WTC11 (cell line): Measurements from ENCODE around the gene KCNG4. TPM values are rescaled to one million over a fixed set of nuclear protein-coding genes. Genes with fewer than 3 reads are reported as not detected.

Source experiments
- ATAC-seq: fragments of 200-7000 bp; cut with Tn5 transposase; 2 replicates; pipeline ENCODE4 v1.10.0; 2021; ENCODE audit warnings: mild to moderate bottlenecking, moderate library complexity
- CTCF ChIA-PET: fragments of 300-600 bp; sonication (Branson Sonifier 250); formaldehyde crosslinking; loops from one replicate; lab custom pipeline; 2021; ENCODE audit warnings: antibody characterized with exemption; lab: Charles Lee
- POLR2A ChIA-PET: fragments of 350-600 bp; sonication (Branson Sonifier 250); formaldehyde crosslinking; loops from one replicate; lab custom pipeline; 2021; ENCODE audit warnings: antibody characterized with exemption; lab: Charles Lee
- DNase-seq: peaks from one replicate; pipeline ENCODE4 v3.0.0; 2021; ENCODE audit warnings: low spot score
- H3K27ac Mint-ChIP-seq: 2 replicates; pipeline ENCODE4 v1.8.0; 2021; ENCODE audit warnings: mixed read lengths
- H3K27me3 Mint-ChIP-seq: 2 replicates; pipeline ENCODE4 v1.8.0; 2021; ENCODE audit warnings: low read depth, mild to moderate bottlenecking, moderate library complexity, mixed read lengths
- H3K36me3 Mint-ChIP-seq: 2 replicates; pipeline ENCODE4 v1.8.0; 2021; ENCODE audit warnings: mixed read lengths
- H3K4me1 Mint-ChIP-seq: 2 replicates; pipeline ENCODE4 v1.8.0; 2022; ENCODE audit warnings: mixed read lengths
- H3K4me3 Mint-ChIP-seq: 2 replicates; pipeline ENCODE4 v1.8.0; 2021; ENCODE audit warnings: mild to moderate bottlenecking, moderate library complexity, mixed read lengths
- H3K9me3 Mint-ChIP-seq: 2 replicates; pipeline ENCODE4 v1.8.0; 2021; ENCODE audit warnings: mixed read lengths
- CREB1 ChIP-seq: sonication (generic); formaldehyde crosslinking; IDR thresholded peaks from 2 replicates; pipeline ENCODE4 v1.8.0; 2023; ENCODE audit warnings: mild to moderate bottlenecking, missing genetic modification reagents
- ELF4 ChIP-seq: sonication (generic); formaldehyde crosslinking; IDR thresholded peaks from 2 replicates; pipeline ENCODE4 v1.8.1; 2022; ENCODE audit warnings: low read depth, mild to moderate bottlenecking, moderate library complexity, missing genetic modification reagents
- FOXJ3 ChIP-seq: sonication (generic); formaldehyde crosslinking; IDR thresholded peaks from 2 replicates; pipeline ENCODE4 v1.9.0; 2021; ENCODE audit warnings: missing genetic modification reagents, mild to moderate bottlenecking, borderline replicate concordance
- FOXK1 ChIP-seq: sonication (generic); formaldehyde crosslinking; IDR thresholded peaks from 2 replicates; pipeline ENCODE4 v1.8.0; 2022; ENCODE audit warnings: mild to moderate bottlenecking, moderate library complexity, missing genetic modification reagents
- FOXP1 ChIP-seq: sonication (generic); formaldehyde crosslinking; IDR thresholded peaks from 2 replicates; pipeline ENCODE4 v1.8.0; 2022; ENCODE audit warnings: missing genetic modification reagents, mild to moderate bottlenecking, moderate library complexity, borderline replicate concordance
- GTF2I ChIP-seq: fragments of 250-450 bp; sonication (Bioruptor Pico); conservative IDR thresholded peaks from 2 replicates; pipeline ENCODE4 v1.4.0; 2021; ENCODE audit warnings: mild to moderate bottlenecking
- HMGA2 ChIP-seq: fragments of 250-450 bp; sonication (Bioruptor Pico); IDR thresholded peaks from 2 replicates; pipeline ENCODE4 v1.4.0; 2021; ENCODE audit warnings: mild to moderate bottlenecking, moderate library complexity
- HMGXB4 ChIP-seq: sonication (generic); formaldehyde crosslinking; IDR thresholded peaks from 2 replicates; pipeline ENCODE4 v1.8.1; 2023; ENCODE audit warnings: mild to moderate bottlenecking, moderate library complexity, missing genetic modification reagents
- JUN ChIP-seq: sonication (generic); formaldehyde crosslinking; IDR thresholded peaks from 2 replicates; pipeline ENCODE4 v1.8.0; 2023; ENCODE audit warnings: mild to moderate bottlenecking, missing genetic modification reagents
- KAT7 ChIP-seq: sonication (generic); formaldehyde crosslinking; IDR thresholded peaks from 2 replicates; pipeline ENCODE4 v1.8.1; 2023; ENCODE audit warnings: missing genetic modification reagents, mild to moderate bottlenecking, borderline replicate concordance
- MXD4 ChIP-seq: fragments of 250-450 bp; sonication (Bioruptor Pico); IDR thresholded peaks from 2 replicates; pipeline ENCODE4 v1.8.0; 2021; ENCODE audit warnings: mild to moderate bottlenecking, moderate library complexity, borderline replicate concordance
- NFATC4 ChIP-seq: fragments of 250-450 bp; sonication (Bioruptor Pico); IDR thresholded peaks from 2 replicates; pipeline ENCODE4 v1.9.0; 2021; ENCODE audit warnings: mild to moderate bottlenecking
- OVOL2 ChIP-seq: fragments of 250-450 bp; sonication (Bioruptor Pico); IDR thresholded peaks from 2 replicates; pipeline ENCODE4 v1.9.0; 2021; ENCODE audit warnings: mild to moderate bottlenecking, borderline replicate concordance
- SP1 ChIP-seq: sonication (generic); formaldehyde crosslinking; conservative IDR thresholded peaks from 2 replicates; pipeline ENCODE4 v1.8.1; 2022; ENCODE audit warnings: missing genetic modification reagents
- TCF7 ChIP-seq: sonication (generic); formaldehyde crosslinking; IDR thresholded peaks from 2 replicates; pipeline ENCODE4 v1.8.0; 2022; ENCODE audit warnings: mild to moderate bottlenecking, low read depth, missing genetic modification reagents, moderate library complexity
- TEAD4 ChIP-seq: sonication (generic); formaldehyde crosslinking; IDR thresholded peaks from 2 replicates; pipeline ENCODE4 v1.8.0; 2022; ENCODE audit warnings: mild to moderate bottlenecking, missing genetic modification reagents
- USF1 ChIP-seq: sonication (generic); formaldehyde crosslinking; IDR thresholded peaks from 2 replicates; pipeline ENCODE4 v1.8.0; 2022; ENCODE audit warnings: mild to moderate bottlenecking, missing genetic modification reagents
- USF2 ChIP-seq: sonication (generic); formaldehyde crosslinking; IDR thresholded peaks from 2 replicates; pipeline ENCODE4 v1.8.1; 2023; ENCODE audit warnings: mild to moderate bottlenecking, missing genetic modification reagents, moderate library complexity
- ZMAT4 ChIP-seq: fragments of 250-450 bp; sonication (Bioruptor Pico); IDR thresholded peaks from 2 replicates; pipeline ENCODE4 v1.9.0; 2021; ENCODE audit warnings: mild to moderate bottlenecking
- ZNF232 ChIP-seq: sonication (generic); formaldehyde crosslinking; IDR thresholded peaks from 2 replicates; pipeline ENCODE4 v1.8.0; 2022; ENCODE audit warnings: mild to moderate bottlenecking, missing genetic modification reagents
- ZNF263 ChIP-seq: sonication (generic); formaldehyde crosslinking; IDR thresholded peaks from 2 replicates; pipeline ENCODE4 v1.8.1; 2022; ENCODE audit warnings: low read depth, mild to moderate bottlenecking, moderate library complexity, missing genetic modification reagents
- ZNF281 ChIP-seq: sonication (generic); formaldehyde crosslinking; IDR thresholded peaks from 2 replicates; pipeline ENCODE4 v1.8.0; 2023; ENCODE audit warnings: mild to moderate bottlenecking, missing genetic modification reagents
- ZNF396 ChIP-seq: fragments of 250-450 bp; sonication (Bioruptor Pico); IDR thresholded peaks from 2 replicates; pipeline ENCODE4 v1.8.0; 2021; ENCODE audit warnings: mild to moderate bottlenecking, moderate library complexity, borderline replicate concordance
- ZNF512 ChIP-seq: sonication (generic); formaldehyde crosslinking; IDR thresholded peaks from 2 replicates; pipeline ENCODE4 v1.8.1; 2022; ENCODE audit warnings: missing genetic modification reagents, borderline replicate concordance
- total RNA-seq: library from RNA; stranded (reverse); gene quantifications from 3 replicates; pipeline ENCODE4 v1.2.3, GENCODE V29; 2021

Gene KCNG4
- total RNA-seq, 1 experiment from 2014 or later: not detected

GRCh38 chr16:84255050-84255810 is 15.4 kb upstream of the KCNG4 start:
- no peak overlapping the region for H3K4me3 Mint-ChIP-seq
- peaks cover 10% of the 10 kb centered on the region for H3K27me3 Mint-ChIP-seq

GRCh38 chr16:84254062-84254461 is 14.2 kb upstream of the KCNG4 start:
- Mint-ChIP-seq H3K4me1 (0 out of 2 replicates have a peak, but pooled peaks cover 10% of the 10 kb centered on the region), H3K36me3 (no peaks in the 10 kb centered on the region), H3K4me3 (no peak overlapping the region), H3K27ac (no peak overlapping the region), H3K27me3 (peaks cover 10% of the 10 kb centered on the region), H3K9me3 (peaks cover 27% of the 10 kb centered on the region)
- ATAC-seq: no peak
- ChIA-PET POLR2A (no interaction called here), CTCF (interaction anchor here (0.9 kb wide), 1 partner anchor 67 kb away, joined by 3 read pairs; the partner anchor contains the start of gene TAF1C)
- DNase-seq: no peak
- TF ChIP-seq TCF7 (CRISPR knock-in tag) (no peak), HMGA2 (CRISPR knock-in tag) (no peak), KAT7 (CRISPR knock-in tag) (no peak), TEAD4 (CRISPR knock-in tag) (no peak), USF1 (CRISPR knock-in tag) (no peak), HMGXB4 (CRISPR knock-in tag) (no peak), MXD4 (CRISPR knock-in tag) (no peak), SP1 (no peak)

More at GRCh38 chr16:84255050-84255810, 15.4 kb upstream of the KCNG4 start:
- H3K9me3 Mint-ChIP-seq: peaks cover 27% of the 10 kb centered on the region
- POLR2A ChIA-PET: no interaction called here
- TF ChIP-seq HMGA2 (CRISPR knock-in tag): no peak
- no peak for TF ChIP-seq ZMAT4 (CRISPR knock-in tag)
- no peak for TF ChIP-seq ZNF263
- no peak for TF ChIP-seq FOXP1 (CRISPR knock-in tag)
- no peak for TF ChIP-seq TEAD4 (CRISPR knock-in tag)
- TF ChIP-seq ZNF512 (CRISPR knock-in tag): no peak
- no peak for TF ChIP-seq FOXJ3 (CRISPR knock-in tag)
- no peak for TF ChIP-seq FOXK1 (CRISPR knock-in tag)
- no peak for TF ChIP-seq ZNF396 (CRISPR knock-in tag)
- TF ChIP-seq OVOL2: no peak
- TF ChIP-seq KAT7 (CRISPR knock-in tag): no peak
- no peak for TF ChIP-seq CREB1 (CRISPR knock-in tag)
- no peak for TF ChIP-seq MXD4 (CRISPR knock-in tag)
- TF ChIP-seq, all 79 proteins: peak for 0
- Mint-ChIP-seq H3K36me3 (no peaks in the 10 kb centered on the region), H3K27ac (no peak overlapping the region), H3K4me1 (0 out of 2 replicates have a peak, but pooled peaks cover 10% of the 10 kb centered on the region)
- CTCF ChIA-PET: no interaction called here
- DNase-seq (no peak), ATAC-seq (no peak)

- Mint-ChIP-seq H3K4me1 (0 out of 2 replicates have a peak, but pooled peaks cover 10% of the 10 kb centered on the region), H3K9me3 (peaks cover 23% of the 10 kb centered on the region), H3K4me3 (no peak overlapping the region), H3K27ac (no peak overlapping the region), H3K36me3 (no peaks in the 10 kb centered on the region), H3K27me3 (peaks cover 7% of the 10 kb centered on the region)
- ATAC-seq: no peak
- no peak for DNase-seq
- ChIA-PET POLR2A (no interaction called here), CTCF (no interaction called here)
- TF ChIP-seq ZNF232 (CRISPR knock-in tag) (no peak), NFATC4 (CRISPR knock-in tag) (no peak), USF2 (no peak), FOXJ3 (CRISPR knock-in tag) (no peak), ELF4 (CRISPR knock-in tag) (no peak), FOXK1 (CRISPR knock-in tag) (no peak), ZNF281 (CRISPR knock-in tag) (no peak), GTF2I (CRISPR knock-in tag) (no peak), JUN (CRISPR knock-in tag) (no peak)
These were observed 13.4 kb upstream of the KCNG4 start for GRCh38 chr16:84253173-84253572.
